DMS79 treated with DMSO at 0.1 percent for 48 hours (cell line): Measurements from ENCODE around the gene UBE2N.

Experiments used
- DNase-seq: peaks from one replicate; lab custom pipeline; 2025; lab: John Stamatoyannopoulos, UW

Gene UBE2N

DNA sequence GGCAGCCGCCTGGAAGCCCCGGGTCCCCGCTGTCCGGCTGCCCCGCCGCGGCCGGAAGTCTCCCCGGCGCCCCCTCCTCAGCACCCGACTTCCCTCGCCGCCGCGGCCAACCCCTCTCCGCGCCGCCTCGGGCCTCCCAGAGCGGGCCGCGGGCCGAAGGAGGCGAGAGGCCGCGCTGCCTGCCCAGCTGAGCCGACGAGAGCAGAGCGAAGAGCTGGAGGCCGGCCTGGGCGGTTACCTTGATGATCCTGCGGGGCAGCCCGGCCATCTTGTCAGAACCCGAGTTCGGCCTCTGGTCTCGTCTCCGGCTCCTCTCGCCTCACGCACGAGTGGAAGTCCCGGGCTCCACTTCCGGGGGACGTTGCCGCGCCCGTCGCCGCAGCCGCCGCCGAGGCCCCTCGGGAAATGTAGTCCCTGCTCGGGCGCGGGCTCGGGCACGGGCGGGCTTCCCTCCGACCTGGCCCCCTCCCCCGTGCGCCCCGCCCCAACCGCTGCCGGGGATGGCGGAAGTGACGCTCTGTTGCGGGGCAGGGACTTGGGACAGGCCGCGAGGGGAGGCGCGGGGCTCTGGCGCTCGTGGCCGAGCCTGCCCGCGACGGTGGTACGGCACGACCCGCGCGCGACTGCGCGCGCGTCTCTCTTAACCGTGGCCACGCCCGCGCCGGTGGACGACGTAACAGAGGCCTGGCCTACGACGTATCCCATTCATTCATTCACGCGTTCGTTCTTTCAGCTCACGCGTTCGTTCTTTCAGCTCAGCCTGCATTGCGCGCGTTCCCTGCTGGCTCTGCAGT is at the start of gene UBE2N:
Gene UBE2N (minus strand): TSS at position 331 of the 794 bp plus-strand sequence. CDS start 63 bp downstream, at position 268.
- peak; percentile 89 for DNase-seq

DNA sequence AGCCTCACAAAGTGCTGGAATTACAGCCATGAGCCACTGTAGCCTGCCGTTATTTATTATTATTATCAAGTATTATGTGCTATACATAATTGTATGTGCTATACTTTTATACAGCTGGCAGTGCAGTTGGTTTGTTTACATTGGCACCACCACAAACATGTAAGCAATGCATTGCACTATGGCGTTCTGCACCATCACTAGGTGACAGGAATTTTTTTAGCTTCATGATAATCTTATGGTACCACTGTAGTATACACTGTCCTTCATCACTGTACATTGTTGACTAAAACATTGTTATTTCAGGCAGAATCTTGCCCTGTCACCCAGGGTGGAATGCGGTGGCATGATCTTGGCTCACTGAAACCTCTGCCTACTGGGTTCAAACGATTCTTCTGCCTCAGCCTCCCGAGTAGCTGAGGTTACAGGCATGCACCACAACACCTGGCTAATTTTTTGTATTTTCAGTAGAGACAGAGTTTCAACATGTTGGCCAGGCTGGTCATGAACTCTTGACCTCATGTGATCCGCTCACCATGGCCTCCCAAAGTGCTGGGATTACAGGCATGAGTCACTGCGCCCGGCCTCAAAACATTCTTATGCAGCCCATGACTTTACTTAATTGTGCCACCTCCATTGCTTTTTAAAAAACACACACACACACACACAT is 42.7 kb upstream of the UBE2N start:
- no peak for DNase-seq

DNA sequence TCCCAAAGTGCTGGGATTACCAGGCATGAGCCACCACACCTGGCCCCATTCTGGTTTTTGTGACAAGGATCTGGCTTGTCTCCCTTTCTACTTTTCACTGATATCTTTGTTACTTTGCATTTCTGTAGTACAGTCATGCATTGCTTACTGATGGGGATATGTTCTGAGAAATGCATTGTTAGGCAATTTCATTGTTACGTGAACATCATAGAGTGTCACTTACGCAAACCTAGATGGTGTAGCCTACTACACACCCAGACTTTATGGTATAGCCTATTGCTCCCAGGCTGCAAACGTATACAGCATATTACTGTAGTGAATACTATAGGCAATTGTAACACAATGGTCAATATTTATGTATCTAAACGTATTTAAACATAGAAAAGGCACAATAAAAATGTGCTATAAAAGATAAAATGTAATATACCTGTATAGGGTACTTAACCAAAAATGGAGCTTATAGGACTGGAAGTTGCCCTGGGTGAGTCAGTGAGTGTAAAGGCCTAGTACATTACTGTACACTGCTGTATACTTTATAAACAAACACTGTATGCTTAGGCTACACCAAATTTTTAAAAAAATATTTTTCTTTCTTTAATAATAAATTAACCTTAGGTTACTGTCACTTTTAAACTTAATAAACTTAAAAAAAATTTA is 41.5 kb upstream of the UBE2N start:
- no peak for DNase-seq

GRCh38 chr12:93482721-93483120 is 41.0 kb upstream of the UBE2N start:
- DNase-seq, result no peak

DNA sequence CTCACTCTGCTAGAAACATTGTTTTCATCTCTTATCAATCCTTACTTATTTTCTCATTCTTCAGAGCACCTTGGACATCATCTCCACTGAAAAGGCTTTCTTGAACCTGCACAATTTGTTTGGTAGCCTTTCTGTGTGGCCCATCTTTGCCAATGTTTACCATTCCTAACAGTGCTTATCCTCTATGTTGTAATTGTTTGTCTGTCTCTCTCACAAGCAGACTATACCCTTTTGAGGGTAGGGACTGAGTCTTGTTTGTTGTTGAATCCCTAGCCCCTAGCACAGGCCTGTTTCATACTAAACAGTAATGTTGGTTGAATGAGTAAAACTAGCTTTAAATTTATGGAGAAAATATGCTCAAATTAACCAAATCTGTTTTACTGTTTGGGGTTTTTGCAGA is 34.8 kb upstream of the UBE2N start:
- DNase-seq, result no peak

DNA sequence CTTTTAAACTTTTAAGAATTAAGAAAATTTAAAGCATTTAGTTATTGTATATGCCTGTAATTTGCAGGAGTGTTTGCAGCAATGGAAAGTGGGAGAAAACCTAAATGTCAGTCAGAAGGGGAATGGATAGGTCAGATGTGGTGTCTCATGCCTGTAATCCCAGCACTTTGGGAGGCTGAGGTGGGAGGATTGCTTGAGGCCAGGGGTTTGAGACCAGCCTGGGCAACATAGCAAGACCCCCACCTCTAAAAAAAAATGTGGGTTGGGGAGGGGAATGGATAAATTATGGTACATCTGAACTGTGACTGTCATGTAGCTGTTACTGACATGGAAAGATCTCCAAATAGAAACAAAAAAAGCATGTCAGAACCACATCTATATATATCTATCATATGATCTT is 27.6 kb upstream of the UBE2N start:
- DNase-seq, result no peak

GRCh38 chr12:93468008-93468371 is 26.2 kb upstream of the UBE2N start:
- DNase-seq, result peak; percentile 29

GRCh38 chr12:93467351-93468007 is 25.7 kb upstream of the UBE2N start, which contains the start of gene MRPL42:
Gene MRPL42, plus strand, starts transcription at chr12:93467514. Its CDS starts 1,772 bp downstream, at chr12:93469286.
- peak; percentile 87 for DNase-seq

DNA sequence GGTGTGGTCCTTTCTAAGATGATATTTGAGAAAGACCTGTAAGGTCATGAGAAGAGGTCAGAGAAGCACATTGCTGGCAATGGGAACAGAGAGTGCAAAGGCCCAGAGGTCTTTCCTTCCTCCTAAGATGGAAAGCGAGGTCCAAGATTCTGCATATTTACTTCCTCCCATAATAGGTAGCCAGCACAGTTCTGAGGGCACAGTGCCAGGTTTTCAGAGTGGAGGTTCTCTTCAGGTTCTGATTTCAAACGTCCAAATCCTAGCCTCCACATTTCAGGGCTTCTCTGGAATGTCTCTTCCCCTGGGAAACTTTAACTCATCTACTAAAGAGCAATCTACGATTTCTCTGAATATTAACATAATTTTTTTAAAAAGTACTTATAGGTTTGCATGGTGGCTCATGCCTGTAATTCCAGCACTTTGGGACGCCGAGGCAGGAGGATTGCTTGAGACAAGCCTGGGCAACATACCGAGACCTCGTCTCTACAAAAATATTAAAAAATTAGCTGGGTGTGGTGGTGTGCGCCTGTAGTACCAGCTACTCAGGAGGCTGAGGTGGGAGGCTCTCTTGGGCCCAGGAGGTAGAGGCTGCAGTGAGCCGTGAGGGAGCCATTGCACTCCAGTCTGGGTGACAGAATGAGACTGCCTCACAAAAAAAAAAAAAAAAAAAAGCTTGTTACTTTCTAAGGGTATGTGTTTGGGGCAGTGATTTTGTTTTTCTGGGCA is 25.0 kb upstream of the UBE2N start:
- no peak for DNase-seq

- no peak for DNase-seq
These were observed 24.1 kb upstream of the UBE2N start for GRCh38 chr12:93465841-93466240.

- DNase-seq, result no peak
These were observed 19.8 kb upstream of the UBE2N start for GRCh38 chr12:93461503-93461902.

- no peak for DNase-seq
These were observed 19.2 kb upstream of the UBE2N start for GRCh38 chr12:93460902-93461301.

GRCh38 chr12:93460003-93460402 is 18.3 kb upstream of the UBE2N start:
- DNase-seq, result no peak

DNA sequence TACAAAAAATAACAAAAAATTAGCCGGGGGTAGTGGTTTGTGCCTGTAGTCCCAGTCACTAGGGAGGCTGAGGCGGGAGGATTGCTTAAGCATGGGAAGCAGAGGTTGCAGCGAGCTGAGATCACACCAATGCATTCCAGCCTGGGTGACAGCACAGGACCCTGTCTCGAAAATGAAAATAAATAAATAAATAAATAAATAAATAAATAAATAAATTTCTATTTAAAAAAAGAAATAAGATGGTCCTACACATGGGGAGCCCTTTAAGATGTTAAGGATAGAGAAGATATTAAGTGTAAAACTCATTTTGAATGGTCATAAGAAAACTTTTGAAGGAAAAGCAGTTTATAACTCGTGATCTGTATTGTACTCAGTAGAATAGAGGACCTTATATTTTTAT is 17.4 kb upstream of the UBE2N start:
- no peak for DNase-seq

DNA sequence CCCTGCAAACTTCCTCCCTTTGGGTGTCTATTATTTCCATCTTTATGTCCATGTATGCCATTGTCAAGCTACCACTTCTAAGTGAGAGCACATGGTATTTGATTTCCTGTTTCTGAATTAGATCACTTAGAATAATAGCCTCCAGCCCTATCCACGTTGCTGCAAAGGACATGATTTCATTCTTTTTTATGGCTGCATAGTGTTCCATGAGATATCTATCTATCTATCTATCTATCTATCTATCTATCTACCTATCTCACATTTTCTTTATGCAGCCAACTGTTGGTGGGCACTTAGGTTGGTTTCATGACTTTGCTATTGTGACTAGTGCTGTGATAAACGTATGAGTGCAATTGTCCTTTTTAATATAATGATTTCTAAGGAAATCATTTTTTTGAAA is 14.3 kb upstream of the UBE2N start:
- DNase-seq, result no peak

DNA sequence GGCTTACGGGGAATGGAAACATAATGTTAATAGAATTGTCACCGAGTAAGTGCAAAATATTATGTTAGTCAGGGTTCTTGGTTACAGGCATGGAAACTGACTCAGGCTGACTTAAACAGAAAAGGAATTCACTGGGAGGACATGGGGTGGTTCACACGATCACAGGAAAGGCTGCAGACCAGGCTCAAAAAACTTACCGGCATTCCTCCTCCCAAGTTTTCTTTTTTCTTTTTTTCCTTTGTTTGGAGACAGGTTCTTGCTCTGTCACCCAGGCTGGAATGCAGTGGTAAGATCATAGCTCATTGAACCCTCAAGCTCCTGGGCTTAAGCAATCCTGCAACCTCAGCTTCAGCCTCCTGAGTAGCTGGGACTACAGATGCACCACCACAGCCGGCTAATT is 11.9 kb upstream of the UBE2N start:
- no peak for DNase-seq

DNA sequence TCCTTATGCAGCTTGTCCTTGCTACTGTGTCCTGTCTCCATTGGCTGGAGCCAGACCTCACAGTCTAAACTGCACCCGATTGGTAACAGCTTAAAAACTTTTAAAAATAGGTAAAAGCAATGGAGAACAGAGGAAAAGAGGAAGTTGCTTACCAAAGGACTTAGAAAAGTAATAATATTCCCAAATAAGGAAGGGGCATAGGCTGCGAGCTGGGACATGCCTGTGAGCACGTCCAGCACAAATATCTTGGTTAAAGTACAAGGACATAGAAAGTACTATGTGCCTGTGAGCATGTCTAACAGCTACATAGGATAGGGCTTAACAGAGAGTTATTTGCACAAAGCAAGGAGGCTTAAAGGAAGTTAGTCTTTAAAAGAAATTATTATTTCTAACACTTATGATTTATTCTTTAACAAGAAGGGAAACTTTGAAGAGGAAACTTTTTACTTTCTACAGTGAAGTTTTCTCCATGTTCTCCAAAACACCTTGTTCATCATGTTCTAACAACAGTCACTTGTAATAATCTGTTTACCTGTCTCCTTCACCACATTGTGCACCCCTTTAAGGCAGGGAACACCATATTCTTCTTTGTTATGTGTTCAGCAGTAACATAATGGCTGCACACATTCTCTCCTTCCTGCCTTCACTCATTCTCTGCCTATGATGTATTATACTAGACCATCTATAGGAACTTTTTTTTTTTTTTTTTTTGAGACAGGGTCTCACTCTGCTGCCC is 9.8 kb upstream of the UBE2N start:
- no peak for DNase-seq

DNA sequence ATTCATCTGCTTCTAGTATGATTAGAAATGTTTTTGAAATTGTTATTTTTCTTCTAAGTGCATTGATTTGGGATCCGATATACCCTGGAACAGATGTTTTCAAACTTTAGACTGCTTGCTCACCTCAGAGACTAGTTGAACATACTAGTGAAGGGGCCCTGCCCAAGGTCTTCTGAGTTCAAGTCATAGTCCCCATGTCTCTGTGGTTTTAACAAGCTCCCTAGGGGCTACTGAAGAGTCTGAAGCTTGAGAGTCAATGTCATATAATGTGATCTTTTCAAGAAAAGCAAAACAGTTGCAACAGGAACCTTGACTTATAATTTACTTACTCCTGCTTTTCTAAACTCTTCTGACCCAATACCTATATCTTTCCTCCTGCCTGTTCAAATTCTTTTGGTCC is 7.5 kb upstream of the UBE2N start:
- no peak for DNase-seq

DNA sequence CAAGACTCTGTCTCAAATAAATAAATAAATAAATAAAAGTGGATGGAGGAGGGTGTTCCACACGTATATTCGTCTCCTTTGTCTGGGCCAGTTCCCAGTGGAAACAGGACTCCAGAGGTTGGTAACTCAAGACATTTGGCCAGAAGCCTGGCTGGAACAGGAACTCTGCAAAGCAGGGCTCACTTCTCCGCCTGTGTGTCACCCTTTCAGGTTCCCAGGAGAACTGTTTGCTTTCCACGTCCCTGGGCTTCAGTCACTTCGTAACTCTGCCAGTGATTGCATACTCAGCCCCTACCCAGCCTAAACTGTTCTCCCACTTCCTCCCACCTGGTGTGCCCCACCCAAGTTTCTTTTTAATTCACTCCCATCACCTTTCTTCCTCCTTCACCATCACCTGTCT is 7.0 kb upstream of the UBE2N start:
- DNase-seq, result no peak

DNA sequence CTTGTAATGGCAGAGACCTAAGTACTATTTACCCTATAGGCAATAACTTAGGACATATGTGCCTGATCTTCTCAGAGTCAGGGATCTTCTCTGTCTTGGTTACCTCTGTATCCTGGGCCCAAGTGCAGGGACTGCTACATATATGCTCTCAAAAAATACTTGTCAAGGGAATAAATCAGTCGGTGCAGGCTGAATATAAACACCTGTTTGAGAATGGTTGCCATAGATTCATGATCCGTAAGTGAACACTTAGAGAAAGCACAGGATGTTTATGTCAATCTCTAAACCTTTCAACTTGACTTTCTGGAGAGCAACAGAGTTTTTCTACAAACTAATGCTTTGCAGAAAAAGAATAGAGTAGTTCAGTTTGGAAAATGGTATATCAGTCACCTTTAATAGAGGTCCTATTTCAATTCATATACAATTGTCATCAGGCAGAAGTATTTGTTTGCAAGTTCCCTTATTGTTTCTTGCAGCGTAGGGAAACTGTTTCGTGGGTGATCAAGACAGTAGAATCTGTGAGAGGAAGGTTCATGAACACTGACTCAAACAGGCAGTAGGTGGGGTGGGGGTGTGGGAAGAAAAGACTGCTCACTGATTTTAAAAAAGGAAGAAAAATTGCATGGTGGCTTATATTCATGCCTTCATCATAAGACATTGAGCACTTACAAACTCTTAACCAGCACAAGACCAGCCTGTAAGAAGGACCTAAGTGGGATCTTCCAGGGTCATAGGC is 6.0 kb upstream of the UBE2N start:
- DNase-seq, result no peak
